ENCODE data around the gene PARD3.

DNA sequence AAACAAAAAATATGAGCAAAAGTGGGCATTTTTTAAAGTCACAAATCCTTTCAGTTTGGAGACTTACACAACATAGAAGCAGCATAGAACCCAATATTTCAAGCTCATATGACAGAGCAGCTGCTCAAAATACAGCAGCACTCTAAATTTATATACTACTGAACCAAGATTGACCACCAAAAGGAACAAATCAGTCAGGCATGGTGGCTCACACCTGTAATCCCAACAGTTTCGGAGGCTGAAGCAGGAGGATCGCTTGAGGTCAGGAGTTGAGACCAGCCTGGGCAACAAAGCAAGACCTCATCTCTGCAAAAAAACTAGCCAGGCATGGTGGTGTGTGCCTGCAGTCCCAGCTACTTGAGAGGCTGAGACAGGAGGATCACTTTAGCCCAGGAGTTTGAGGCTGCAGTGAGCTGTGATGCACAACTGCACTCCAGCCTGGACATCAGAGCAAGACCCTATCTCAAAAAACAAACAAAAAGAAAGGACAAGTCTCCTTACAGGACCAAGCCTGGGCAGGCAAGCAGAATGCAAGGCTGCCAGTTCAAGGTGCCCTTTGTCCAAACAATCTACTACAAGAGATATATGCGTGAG is 40.0 kb downstream of the PARD3 start:
- TF ChIP-seq POLR2A (IDR thresholded peaks at IDR 0.05): no peak
- no peak for TF ChIP-seq CTCF (IDR thresholded peaks at IDR 0.05)
